HG02970 (cell line): ENCODE results near the gene WDR4.
"Not testable (repeated sequence)": the region's sequence is repeated elsewhere in the genome, so short reads cannot be mapped to it uniquely, and the experiment has no call there.

Experiments
- ATAC-seq: cut with Tn5 transposase; IDR thresholded peaks from one replicate; pipeline ENCODE4 v1.9.1; 2021; ENCODE audit warnings: mild to moderate bottlenecking, moderate library complexity, moderate number of reproducible peaks; ENCODE audit not compliant: unreplicated experiment, low FRiP score

WDR4 gene

GRCh38 chr21:42820616-42821465, 58.5 kb downstream of the WDR4 start:
- no peak for ATAC-seq

GRCh38 chr21:42819861-42820615, 59.3 kb downstream of the WDR4 start:
- no peak for ATAC-seq

GRCh38 chr21:42818328-42818749, 61.0 kb downstream of the WDR4 start:
- no peak for ATAC-seq

- no peak for ATAC-seq
Measured at GRCh38 chr21:42815217-42815616, 64.1 kb downstream of the WDR4 start.

GRCh38 chr21:42812528-42813241, 66.7 kb downstream of the WDR4 start:
- ATAC-seq: not testable (repeated sequence)

- ATAC-seq: no peak
Measured at GRCh38 chr21:42811960-42812359, 67.4 kb downstream of the WDR4 start.

- ATAC-seq: no peak
Measured at GRCh38 chr21:42809577-42810475, 69.5 kb downstream of the WDR4 start.

GRCh38 chr21:42809171-42809570, 70.2 kb downstream of the WDR4 start:
- ATAC-seq: no peak

- ATAC-seq: no peak
Measured at GRCh38 chr21:42807938-42808613, 71.3 kb downstream of the WDR4 start.

GRCh38 chr21:42807293-42807895, 71.9 kb downstream of the WDR4 start:
- ATAC-seq: not testable (repeated sequence)

GRCh38 chr21:42806509-42807140, 72.7 kb downstream of the WDR4 start:
- no peak for ATAC-seq

GRCh38 chr21:42801616-42802015, 77.7 kb downstream of the WDR4 start:
- ATAC-seq: not testable (repeated sequence)

GRCh38 chr21:42799948-42800347, 79.4 kb downstream of the WDR4 start:
- ATAC-seq: no peak

- ATAC-seq: no peak
Measured at GRCh38 chr21:42799516-42799915, 79.8 kb downstream of the WDR4 start.
